ENCODE data around the gene N4BP2. TPM values are rescaled to one million over a fixed set of nuclear protein-coding genes. Genes with fewer than 3 reads are reported as not detected.

The N4BP2 gene
- polyA plus RNA-seq, 1 of the 3 experiments (the other 2 are of a cell fraction): 1.2 TPM

- TF ChIP-seq RAD21 (IDR thresholded peaks at IDR 0.05; ENCODE audit: low read length) (peak; percentile 76), MEF2A (IDR thresholded peaks at IDR 0.05; ENCODE audit: borderline replicate concordance, low read depth) (no peak), USF1 (IDR thresholded peaks at IDR 0.05; ENCODE audit: borderline replicate concordance, low read depth) (no peak), GATA2 (CRISPR knock-in tag; IDR thresholded peaks at IDR 0.05) (no peak), RFX5 (IDR thresholded peaks at IDR 0.05; ENCODE audit: low read length) (no peak), USF2 (IDR thresholded peaks at IDR 0.05; ENCODE audit: borderline replicate concordance, low read depth, low read length) (no peak), TCF12 (IDR thresholded peaks at IDR 0.05) (0 out of 2 replicates have a peak, but pooled peaks have one; percentile 2), FOXM1 (IDR thresholded peaks at IDR 0.05; ENCODE audit: low read depth) (no peak), RXRA (IDR thresholded peaks at IDR 0.05; ENCODE audit: borderline replicate concordance, low read depth) (no peak), ELF1 (IDR thresholded peaks at IDR 0.05) (0 out of 2 replicates have a peak, but pooled peaks have one; percentile 38), SIN3A (IDR thresholded peaks at IDR 0.05; ENCODE audit: borderline replicate concordance, low read depth, low read length) (peak; percentile 53; the same call in 1 of the 2 replicates), EP300 (IDR thresholded peaks at IDR 0.05; ENCODE audit: borderline replicate concordance in 1 of 2, low read depth in 1 of 2, low read length in 1 of 2) (peak in 1 of 2 experiments; percentile 24; a peak in 1 of 4 replicates)
Observed at GRCh38 chr4:40056716-40057585, at the start of gene N4BP2 (continued).

DNA sequence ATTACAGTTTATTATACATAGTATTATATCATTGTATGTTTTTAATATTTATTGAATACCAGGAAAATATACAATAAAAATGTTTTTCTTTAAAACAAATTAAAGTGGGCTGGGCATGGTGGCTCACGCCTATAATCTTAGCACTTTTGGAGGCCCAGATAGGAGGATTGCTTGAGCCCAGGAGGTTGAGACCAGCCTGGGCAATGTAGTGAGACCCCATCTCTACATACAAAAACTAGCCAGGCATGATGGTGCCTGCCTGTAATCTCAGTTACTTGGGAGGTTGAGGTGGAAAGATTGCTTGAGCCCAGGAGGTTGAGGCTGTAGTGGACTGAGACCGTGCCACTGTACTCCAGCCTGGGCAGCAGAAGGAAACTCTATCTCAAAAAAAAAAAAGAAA, 40.6 kb upstream of the N4BP2 start:
- ChIA-PET POLR2A (no interaction called here), CTCF (no interaction called here)
- no peaks in the 10 kb centered on the region for H4K20me1 ChIP-seq (ENCODE audit: insufficient read depth)
- H3F3A ChIP-seq (replicated peaks; ENCODE audit: insufficient read depth): no peaks in the 10 kb centered on the region
- H3K4me3 ChIP-seq (ENCODE audit: low read depth in 2 of 2, low read length in 1 of 2): no peak overlapping the region
- H3K4me1 ChIP-seq (ENCODE audit: control insufficient read depth in 1 of 2, insufficient read depth in 2 of 2, low read depth in 1 of 2, low read length in 1 of 2): no peaks in the 10 kb centered on the region
- DNase-seq: no peak
- H3K9ac ChIP-seq: no peak overlapping the region
- H3K27me3 ChIP-seq (ENCODE audit: insufficient read depth): no peaks in the 10 kb centered on the region
- H2AFZ ChIP-seq (ENCODE audit: low read depth): no peak overlapping the region
- no peak overlapping the region for H3K27ac ChIP-seq (ENCODE audit: low read depth in 2 of 2, low read length in 1 of 2)
- 78% methylated on average over 2 of the region's 2 CpGs for WGBS (ENCODE audit: low lambda C conversion rate)
- H3K4me2 ChIP-seq: no peak overlapping the region
- no peaks in the 10 kb centered on the region for H3K9me2 ChIP-seq
- H3K79me2 ChIP-seq (ENCODE audit: insufficient read depth): no peaks in the 10 kb centered on the region
- no peaks in the 10 kb centered on the region for H3K36me3 ChIP-seq (replicated peaks in 1 of 2; ENCODE audit: control insufficient read depth in 1 of 2, insufficient read depth in 2 of 2, low read length in 1 of 2)
- H3K9me3 ChIP-seq: no peaks in the 10 kb centered on the region
- TF ChIP-seq POLR2AphosphoS5 (IDR thresholded peaks at IDR 0.05; ENCODE audit: low read depth, low read length): no peak
- TF ChIP-seq, protein P1, sequence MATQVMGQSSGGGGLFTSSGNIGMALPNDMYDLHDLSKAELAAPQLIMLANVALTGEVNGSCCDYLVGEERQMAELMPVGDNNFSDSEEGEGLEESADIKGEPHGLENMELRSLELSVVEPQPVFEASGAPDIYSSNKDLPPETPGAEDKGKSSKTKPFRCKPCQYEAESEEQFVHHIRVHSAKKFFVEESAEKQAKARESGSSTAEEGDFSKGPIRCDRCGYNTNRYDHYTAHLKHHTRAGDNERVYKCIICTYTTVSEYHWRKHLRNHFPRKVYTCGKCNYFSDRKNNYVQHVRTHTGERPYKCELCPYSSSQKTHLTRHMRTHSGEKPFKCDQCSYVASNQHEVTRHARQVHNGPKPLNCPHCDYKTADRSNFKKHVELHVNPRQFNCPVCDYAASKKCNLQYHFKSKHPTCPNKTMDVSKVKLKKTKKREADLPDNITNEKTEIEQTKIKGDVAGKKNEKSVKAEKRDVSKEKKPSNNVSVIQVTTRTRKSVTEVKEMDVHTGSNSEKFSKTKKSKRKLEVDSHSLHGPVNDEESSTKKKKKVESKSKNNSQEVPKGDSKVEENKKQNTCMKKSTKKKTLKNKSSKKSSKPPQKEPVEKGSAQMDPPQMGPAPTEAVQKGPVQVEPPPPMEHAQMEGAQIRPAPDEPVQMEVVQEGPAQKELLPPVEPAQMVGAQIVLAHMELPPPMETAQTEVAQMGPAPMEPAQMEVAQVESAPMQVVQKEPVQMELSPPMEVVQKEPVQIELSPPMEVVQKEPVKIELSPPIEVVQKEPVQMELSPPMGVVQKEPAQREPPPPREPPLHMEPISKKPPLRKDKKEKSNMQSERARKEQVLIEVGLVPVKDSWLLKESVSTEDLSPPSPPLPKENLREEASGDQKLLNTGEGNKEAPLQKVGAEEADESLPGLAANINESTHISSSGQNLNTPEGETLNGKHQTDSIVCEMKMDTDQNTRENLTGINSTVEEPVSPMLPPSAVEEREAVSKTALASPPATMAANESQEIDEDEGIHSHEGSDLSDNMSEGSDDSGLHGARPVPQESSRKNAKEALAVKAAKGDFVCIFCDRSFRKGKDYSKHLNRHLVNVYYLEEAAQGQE (IDR thresholded peaks at IDR 0.05; ENCODE audit: low read depth, low read length): no peak
- no peak for TF ChIP-seq CTCF (IDR thresholded peaks at IDR 0.05)
- TF ChIP-seq MEF2A (IDR thresholded peaks at IDR 0.05; ENCODE audit: borderline replicate concordance, low read depth): no peak
- TF ChIP-seq SMC3 (IDR thresholded peaks at IDR 0.05; ENCODE audit: low read depth, low read length): no peak
- TF ChIP-seq USF1 (IDR thresholded peaks at IDR 0.05; ENCODE audit: borderline replicate concordance, low read depth): no peak
- no peak for TF ChIP-seq FOXM1 (IDR thresholded peaks at IDR 0.05; ENCODE audit: low read depth)
- TF ChIP-seq ELF1 (IDR thresholded peaks at IDR 0.05): no peak
- no peak for TF ChIP-seq USF2 (IDR thresholded peaks at IDR 0.05; ENCODE audit: borderline replicate concordance, low read depth, low read length)
- no peak for TF ChIP-seq TCF12 (IDR thresholded peaks at IDR 0.05)
- TF ChIP-seq MXI1 (IDR thresholded peaks at IDR 0.05; ENCODE audit: low read depth, low read length): no peak
- no peak for TF ChIP-seq SIN3A (IDR thresholded peaks at IDR 0.05; ENCODE audit: borderline replicate concordance, low read depth, low read length)
- TF ChIP-seq FOSL2 (IDR thresholded peaks at IDR 0.05; ENCODE audit: borderline replicate concordance, low read depth): no peak
- no peak for TF ChIP-seq JUND (IDR thresholded peaks at IDR 0.05)
- TF ChIP-seq CHD2 (IDR thresholded peaks at IDR 0.05; ENCODE audit: low read length, partially characterized antibody): no peak
- no peak for TF ChIP-seq RAD21 (IDR thresholded peaks at IDR 0.05; ENCODE audit: low read length)
- no peak for TF ChIP-seq GABPA (IDR thresholded peaks at IDR 0.05; ENCODE audit: low read depth)

Data from SK-N-SH (cell line).